SH-SY5Y (cell line): ENCODE measurements around the gene NPW.

Experiments used
- GATA2 ChIP-seq: IDR thresholded peaks from 2 replicates; pipeline ENCODE4 v1.6.1; 2011; ENCODE audit warnings: mild to moderate bottlenecking, low read depth, low read length
- GATA3 ChIP-seq: IDR thresholded peaks from 2 replicates; pipeline ENCODE4 v1.6.1; 2011; ENCODE audit warnings: low read depth, mild to moderate bottlenecking, low read length, moderate library complexity

GRCh38 chr16:1990351-1991134 lies 29.0 kb upstream of the NPW start:
- TF ChIP-seq GATA2 = no peak
- no peak for TF ChIP-seq GATA3
